Chondrocyte (in vitro differentiated cells): Measurements from ENCODE around the gene TCEAL5. TPM values are rescaled to one million over a fixed set of nuclear protein-coding genes. Genes with fewer than 3 reads are reported as not detected.

ENCODE experiments used
- DNase-seq: peaks from one replicate; pipeline ENCODE4 v3.0.0; 2021; ENCODE audit warnings: mixed read lengths, low spot score
- H3K27ac Mint-ChIP-seq: one replicate; pipeline ENCODE4 v1.8.0; 2021; ENCODE audit warnings: mild to moderate bottlenecking, moderate library complexity, mixed read lengths; ENCODE audit not compliant: unreplicated experiment
- H3K27me3 Mint-ChIP-seq: 2 replicates; pipeline ENCODE4 v1.8.0; 2021; ENCODE audit warnings: low read depth, mixed read lengths
- H3K36me3 Mint-ChIP-seq: 2 replicates; pipeline ENCODE4 v1.8.0; 2021; ENCODE audit warnings: low read depth, mixed read lengths
- H3K4me1 Mint-ChIP-seq: 2 replicates; pipeline ENCODE4 v1.8.0; 2021; ENCODE audit warnings: low read depth, mild to moderate bottlenecking, mixed read lengths
- H3K4me3 Mint-ChIP-seq: one replicate; pipeline ENCODE4 v1.8.0; 2021; ENCODE audit warnings: mild to moderate bottlenecking, moderate library complexity, mixed read lengths; ENCODE audit not compliant: unreplicated experiment
- H3K9me3 Mint-ChIP-seq: 2 replicates; pipeline ENCODE4 v1.8.0; 2021; ENCODE audit warnings: low read depth, mixed read lengths
- CTCF ChIP-seq: fragments of 200-600 bp; sonication (generic); IDR thresholded peaks from 2 replicates; pipeline ENCODE4 v1.5.0; 2021; ENCODE audit warnings: antibody characterized with exemption, mild to moderate bottlenecking, moderate library complexity
- total RNA-seq: library from RNA; stranded (reverse); gene quantifications from 3 replicates; pipeline ENCODE4 v1.2.1, GENCODE V29; 2021

TCEAL5 gene
- total RNA-seq, 1 donor from 2014 or later, result not detected

- Mint-ChIP-seq H3K4me1 (no peaks in the 10 kb centered on the region), H3K4me3 (no peak overlapping the region), H3K27ac (no peak overlapping the region), H3K27me3 (no peaks in the 10 kb centered on the region), H3K9me3 (peaks cover 3% of the 10 kb centered on the region), H3K36me3 (no peaks in the 10 kb centered on the region)
- no peak for DNase-seq
- TF ChIP-seq CTCF, result no peak
Observed at GRCh38 chrX:103304705-103305104, 28.2 kb upstream of the TCEAL5 start.

- DNase-seq, result no peak
- Mint-ChIP-seq H3K4me3 (no peak overlapping the region), H3K4me1 (no peaks in the 10 kb centered on the region), H3K36me3 (no peaks in the 10 kb centered on the region), H3K9me3 (peaks cover 10% of the 10 kb centered on the region), H3K27me3 (peaks cover 8% of the 10 kb centered on the region), H3K27ac (no peak overlapping the region)
- TF ChIP-seq CTCF, result no peak
Observed at GRCh38 chrX:103293118-103293517, 16.6 kb upstream of the TCEAL5 start.

GRCh38 chrX:103279624-103280023 is 3.1 kb upstream of the TCEAL5 start:
- H3K27me3 Mint-ChIP-seq, result peaks cover 1% of the 10 kb centered on the region
- H3K36me3 Mint-ChIP-seq, result no peaks in the 10 kb centered on the region
- TF ChIP-seq CTCF, result no peak
- no peak for DNase-seq
- H3K9me3 Mint-ChIP-seq, result peaks cover 2% of the 10 kb centered on the region
- no peak overlapping the region for H3K4me3 Mint-ChIP-seq
- no peaks in the 10 kb centered on the region for H3K4me1 Mint-ChIP-seq
- no peak overlapping the region for H3K27ac Mint-ChIP-seq

- Mint-ChIP-seq H3K36me3 (no peaks in the 10 kb centered on the region), H3K27me3 (peaks cover 5% of the 10 kb centered on the region), H3K4me1 (no peaks in the 10 kb centered on the region), H3K4me3 (no peak overlapping the region), H3K9me3 (peaks cover 2% of the 10 kb centered on the region), H3K27ac (no peak overlapping the region)
- peak; percentile 85 for DNase-seq
- no peak for TF ChIP-seq CTCF
Observed at GRCh38 chrX:103275947-103276567, 493 bp downstream of the TCEAL5 start.

- Mint-ChIP-seq H3K27me3 (peaks cover 3% of the 10 kb centered on the region), H3K4me1 (no peaks in the 10 kb centered on the region), H3K4me3 (no peak overlapping the region), H3K27ac (no peak overlapping the region), H3K36me3 (no peaks in the 10 kb centered on the region), H3K9me3 (peaks cover under 1% of the 10 kb centered on the region)
- no peak for TF ChIP-seq CTCF
- no peak for DNase-seq
Observed at GRCh38 chrX:103274284-103274683, 2.3 kb downstream of the TCEAL5 start.
